ENCODE measurements around the gene CRK. TPM values are rescaled to one million over a fixed set of nuclear protein-coding genes. Genes with fewer than 3 reads are reported as not detected.
"Not testable (repeated sequence)": the region's sequence is repeated elsewhere in the genome, so short reads cannot be mapped to it uniquely, and the experiment has no call there.

The CRK gene
- total RNA-seq, 2 donors from 2014 or later = 48.3 to 76.0 TPM

GRCh38 chr17:1461198-1461944, 5.3 kb upstream of the CRK start:
- Histone ChIP-seq H3K27ac (peak overlapping the region in 1 of 2 donors; percentile 70), H3K36me3 (peaks cover 9% of the 10 kb centered on the region), H3K9me3 (no peaks in the 10 kb centered on the region), H3K4me1 (ENCODE audit: control insufficient read depth in 1 of 2, low read depth in 2 of 2) (peaks cover 16 to 27% of the 10 kb centered on the region in 2 donors), H3K27me3 (replicated peaks; ENCODE audit: insufficient read depth) (no peaks in the 10 kb centered on the region), H3K4me3 (no peak overlapping the region)
- DNase-seq (ENCODE audit: low spot score) (no peak), ATAC-seq (ENCODE audit: insufficient number of reproducible peaks, low FRiP score, low read depth) (no peak)
- no peak for TF ChIP-seq CTCF (IDR thresholded peaks at IDR 0.05)

GRCh38 chr17:1460233-1460632, 4.2 kb upstream of the CRK start:
- H3K4me3 ChIP-seq = no peak overlapping the region
- H3K4me1 ChIP-seq (ENCODE audit: control insufficient read depth in 1 of 2, low read depth in 2 of 2) = peaks cover 16 to 27% of the 10 kb centered on the region in 2 donors
- H3K36me3 ChIP-seq = peaks cover 6% of the 10 kb centered on the region
- H3K9me3 ChIP-seq = no peaks in the 10 kb centered on the region
- peak overlapping the region; percentile 70 to 80 for H3K27ac ChIP-seq
- no peak for TF ChIP-seq CTCF (IDR thresholded peaks at IDR 0.05)
- peak; percentile 79 for ATAC-seq (ENCODE audit: insufficient number of reproducible peaks, low FRiP score, low read depth)
- H3K27me3 ChIP-seq (replicated peaks; ENCODE audit: insufficient read depth) = no peaks in the 10 kb centered on the region
- DNase-seq (ENCODE audit: low spot score) = peak; percentile 80

- peak; percentile 61 for DNase-seq (ENCODE audit: low spot score)
- Histone ChIP-seq H3K9me3 (no peaks in the 10 kb centered on the region), H3K4me3 (peak overlapping the region; percentile 96), H3K4me1 (ENCODE audit: control insufficient read depth in 1 of 2, low read depth in 2 of 2) (peaks cover 24 to 61% of the 10 kb centered on the region in 2 donors), H3K27me3 (replicated peaks; ENCODE audit: insufficient read depth) (no peaks in the 10 kb centered on the region), H3K36me3 (no peaks in the 10 kb centered on the region), H3K27ac (peak overlapping the region; percentile 98 to 99)
- TF ChIP-seq CTCF (IDR thresholded peaks at IDR 0.05) = peak; percentile 76
- peak; percentile 41 for ATAC-seq (ENCODE audit: insufficient number of reproducible peaks, low FRiP score, low read depth)
Measured at GRCh38 chr17:1455291-1455796, 688 bp downstream of the CRK start.

GRCh38 chr17:1454541-1454940, 1.5 kb downstream of the CRK start:
- ATAC-seq (ENCODE audit: insufficient number of reproducible peaks, low FRiP score, low read depth) = no peak
- DNase-seq (ENCODE audit: low spot score) = no peak
- Histone ChIP-seq H3K4me3 (peak overlapping the region; percentile 96), H3K27me3 (replicated peaks; ENCODE audit: insufficient read depth) (no peaks in the 10 kb centered on the region), H3K27ac (peak overlapping the region; percentile 98 to 99), H3K4me1 (ENCODE audit: control insufficient read depth in 1 of 2, low read depth in 2 of 2) (peaks cover 19 to 54% of the 10 kb centered on the region in 2 donors), H3K36me3 (no peaks in the 10 kb centered on the region), H3K9me3 (no peaks in the 10 kb centered on the region)
- no peak for TF ChIP-seq CTCF (IDR thresholded peaks at IDR 0.05)

- not testable (repeated sequence) for ATAC-seq (ENCODE audit: insufficient number of reproducible peaks, low FRiP score, low read depth); DNase-seq (ENCODE audit: low spot score); H3K36me3 ChIP-seq; H3K4me3 ChIP-seq; H3K27me3 ChIP-seq (replicated peaks; ENCODE audit: insufficient read depth); H3K9me3 ChIP-seq
- Histone ChIP-seq H3K27ac (peak overlapping the region in 1 of 2 donors; percentile 2), H3K4me1 (ENCODE audit: control insufficient read depth in 1 of 2, low read depth in 2 of 2) (peaks cover 19 to 53% of the 10 kb centered on the region in 2 donors)
Measured at GRCh38 chr17:1453694-1454093, 2.3 kb downstream of the CRK start.

All from thoracic aorta (tissue), 2 donors.